ENCODE measurements around the gene NPFF. TPM values are rescaled to one million over a fixed set of nuclear protein-coding genes. Genes with fewer than 3 reads are reported as not detected.
A peak's percentile ranks its signal among the peaks of the same experiment; 100 is the strongest.

The NPFF gene
- total RNA-seq, 6 donors from 2014 or later, result 6.2 TPM; not detected in 5

GRCh38 chr12:53480491-53481442 is 26.5 kb downstream of the NPFF start:
- WGBS, 2 donors, result 74 to 77% methylated on average over 12 of the region's 12 CpGs
- H3K9me3 ChIP-seq, result no peaks in the 10 kb centered on the region
- H3K4me1 ChIP-seq, result peaks cover 0 to 31% (median 10%) of the 10 kb centered on the region in 4 donors
- ATAC-seq (ENCODE audit: low FRiP score in 2 of 2) (no peak), DNase-seq (no peak)
- H3K36me3 ChIP-seq, result peaks cover 22 to 100% (median 89%) of the 10 kb centered on the region in 4 donors
- H3K4me3 ChIP-seq, result no peak overlapping the region
- no peaks in the 10 kb centered on the region for H3K27me3 ChIP-seq
- TF ChIP-seq POLR2A (IDR thresholded peaks at IDR 0.05), result no peak
- peak overlapping the region in 2 of 4 donors; percentile 20 to 37 for H3K27ac ChIP-seq

GRCh38 chr12:53479331-53479730 is 28.0 kb downstream of the NPFF start:
- Histone ChIP-seq H3K9me3 (no peaks in the 10 kb centered on the region), H3K27me3 (no peaks in the 10 kb centered on the region), H3K4me3 (no peak overlapping the region), H3K4me1 (peaks cover 0 to 38% (median 11%) of the 10 kb centered on the region in 4 donors), H3K36me3 (peaks cover 36 to 100% (median 92%) of the 10 kb centered on the region in 4 donors), H3K27ac (no peak overlapping the region)
- no peak for DNase-seq
- TF ChIP-seq EP300 (IDR thresholded peaks at IDR 0.05) (no peak), CTCF (IDR thresholded peaks at IDR 0.05) (no peak), POLR2AphosphoS5 (IDR thresholded peaks at IDR 0.05) (no peak), POLR2A (IDR thresholded peaks at IDR 0.05) (no peak)
- no peak for ATAC-seq (ENCODE audit: low FRiP score in 2 of 2)
- 78 to 92% methylated on average over 5 of the region's 5 CpGs for WGBS, 2 donors

GRCh38 chr12:53478865-53479264 is 28.4 kb downstream of the NPFF start:
- no peaks in the 10 kb centered on the region for H3K27me3 ChIP-seq
- no peak overlapping the region for H3K4me3 ChIP-seq
- WGBS, 2 donors, result 57 to 70% methylated on average over 1 of the region's 1 CpG
- ATAC-seq (ENCODE audit: low FRiP score in 2 of 2) (no peak), DNase-seq (no peak)
- TF ChIP-seq EP300 (IDR thresholded peaks at IDR 0.05) (no peak), POLR2AphosphoS5 (IDR thresholded peaks at IDR 0.05) (no peak), CTCF (IDR thresholded peaks at IDR 0.05) (no peak), POLR2A (IDR thresholded peaks at IDR 0.05) (no peak)
- peaks cover 38 to 100% (median 92%) of the 10 kb centered on the region in 4 donors for H3K36me3 ChIP-seq
- H3K9me3 ChIP-seq, result no peaks in the 10 kb centered on the region
- H3K27ac ChIP-seq, result peak overlapping the region in 1 of 4 donors; percentile 15
- H3K4me1 ChIP-seq, result peaks cover 0 to 40% (median 12%) of the 10 kb centered on the region in 4 donors

- Histone ChIP-seq H3K4me1 (peaks cover 15 to 40% (median 24%) of the 10 kb centered on the region in 4 donors), H3K27ac (peak overlapping the region in 2 of 4 donors; percentile 6 to 35), H3K36me3 (peaks cover 44 to 100% (median 95%) of the 10 kb centered on the region in 4 donors), H3K27me3 (no peaks in the 10 kb centered on the region), H3K4me3 (no peak overlapping the region), H3K9me3 (no peaks in the 10 kb centered on the region)
- WGBS, 2 donors, result 66 to 68% methylated on average over 2 of the region's 2 CpGs
- ATAC-seq (ENCODE audit: low FRiP score in 2 of 2), result peak in 1 of 2 donors; percentile 28
- TF ChIP-seq POLR2A (IDR thresholded peaks at IDR 0.05) (no peak), CTCF (IDR thresholded peaks at IDR 0.05) (peak in 1 of 6 experiments; percentile 10)
- no peak for DNase-seq
Measured at GRCh38 chr12:53476769-53477209, 30.5 kb downstream of the NPFF start.

GRCh38 chr12:53474819-53475218 is 32.5 kb downstream of the NPFF start:
- TF ChIP-seq POLR2AphosphoS5 (IDR thresholded peaks at IDR 0.05), result no peak
- H3K27me3 ChIP-seq, result no peaks in the 10 kb centered on the region
- H3K27ac ChIP-seq, result peak overlapping the region in 2 of 4 donors; percentile 32 to 40
- 64 to 69% methylated on average over 13 of the region's 13 CpGs for WGBS, 2 donors
- H3K36me3 ChIP-seq, result peaks cover 48 to 100% (median 95%) of the 10 kb centered on the region in 4 donors
- no peaks in the 10 kb centered on the region for H3K9me3 ChIP-seq
- H3K4me1 ChIP-seq, result peaks cover 15 to 43% (median 23%) of the 10 kb centered on the region in 4 donors
- no peak overlapping the region for H3K4me3 ChIP-seq
- DNase-seq (peak in 1 of 2 donors; percentile 52), ATAC-seq (ENCODE audit: low FRiP score in 2 of 2) (no peak)

Data from upper lobe of left lung (tissue), 6 donors.